Large intestine (tissue), 3 donors: ENCODE data around the gene PCDHGC3. TPM values are rescaled to one million over a fixed set of nuclear protein-coding genes. Genes with fewer than 3 reads are reported as not detected.

Experiments used
- DNase-seq, 2 donors: peaks; one replicate each; pipeline versions ENCODE4 v3.0.0 to v3.0.0-alpha.2; 2013
- H3K27ac ChIP-seq: one replicate; pipeline ENCODE4 v1.5.1; 2013; ENCODE audit warnings: low read length
- H3K27me3 ChIP-seq: 2 replicates; pipeline ENCODE4 v1.6.1; 2013; ENCODE audit warnings: low read length; ENCODE audit not compliant: control insufficient read depth, insufficient read depth
- H3K36me3 ChIP-seq: 2 replicates; pipeline ENCODE4 v1.6.1; 2013; ENCODE audit warnings: low read length; ENCODE audit not compliant: control insufficient read depth, insufficient read depth
- H3K4me1 ChIP-seq: one replicate; pipeline ENCODE4 v1.6.1; 2013; ENCODE audit warnings: low read length; ENCODE audit not compliant: control insufficient read depth, insufficient read depth
- H3K4me3 ChIP-seq: one replicate; pipeline ENCODE4 v1.5.1; 2013; ENCODE audit warnings: low read length
- H3K9me3 ChIP-seq: one replicate; pipeline ENCODE4 v1.6.1; 2013; ENCODE audit warnings: mild to moderate bottlenecking, low read depth, low read length, moderate library complexity; ENCODE audit not compliant: control insufficient read depth
- WGBS: methylation state at CpG from one replicate; pipeline ENCODE4 v1.1.5; 2013; ENCODE audit warnings: low lambda C conversion rate; ENCODE audit not compliant: insufficient coverage; 5-methylcytosine and 5-hydroxymethylcytosine counted together
- polyA plus RNA-seq: library from polyadenylated mRNA; unstranded; fragments of 120-200 nt; gene quantifications from one replicate; pipeline ENCODE4 v1.2.1, GENCODE V29; 2013

Gene PCDHGC3
- polyA plus RNA-seq, 1 donor = 30.4 TPM

DNA sequence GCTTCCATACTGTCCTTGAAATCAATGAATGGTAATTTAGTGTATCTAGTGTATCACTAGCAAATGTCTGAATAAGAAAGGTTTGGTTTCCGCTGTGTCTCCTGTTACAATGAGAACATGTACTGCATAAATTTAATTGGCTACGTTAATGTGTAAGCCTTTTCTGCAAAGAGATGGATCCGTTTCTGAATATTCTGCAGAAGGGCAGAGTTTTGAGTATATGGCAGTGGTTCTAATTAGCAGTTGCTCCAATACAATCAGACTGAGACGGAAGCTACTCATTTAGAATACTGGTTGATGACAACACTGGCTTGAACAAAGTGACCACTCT is 8.5 kb downstream of the PCDHGC3 start:
- Histone ChIP-seq H3K4me1 (no peaks in the 10 kb centered on the region), H3K36me3 (peaks cover 14% of the 10 kb centered on the region), H3K9me3 (no peaks in the 10 kb centered on the region), H3K27me3 (peaks cover 55% of the 10 kb centered on the region), H3K4me3 (no peak overlapping the region), H3K27ac (no peak overlapping the region)
- DNase-seq = no peak
- no CpG with 5 or more reads among the region's 4 CpGs for WGBS

DNA sequence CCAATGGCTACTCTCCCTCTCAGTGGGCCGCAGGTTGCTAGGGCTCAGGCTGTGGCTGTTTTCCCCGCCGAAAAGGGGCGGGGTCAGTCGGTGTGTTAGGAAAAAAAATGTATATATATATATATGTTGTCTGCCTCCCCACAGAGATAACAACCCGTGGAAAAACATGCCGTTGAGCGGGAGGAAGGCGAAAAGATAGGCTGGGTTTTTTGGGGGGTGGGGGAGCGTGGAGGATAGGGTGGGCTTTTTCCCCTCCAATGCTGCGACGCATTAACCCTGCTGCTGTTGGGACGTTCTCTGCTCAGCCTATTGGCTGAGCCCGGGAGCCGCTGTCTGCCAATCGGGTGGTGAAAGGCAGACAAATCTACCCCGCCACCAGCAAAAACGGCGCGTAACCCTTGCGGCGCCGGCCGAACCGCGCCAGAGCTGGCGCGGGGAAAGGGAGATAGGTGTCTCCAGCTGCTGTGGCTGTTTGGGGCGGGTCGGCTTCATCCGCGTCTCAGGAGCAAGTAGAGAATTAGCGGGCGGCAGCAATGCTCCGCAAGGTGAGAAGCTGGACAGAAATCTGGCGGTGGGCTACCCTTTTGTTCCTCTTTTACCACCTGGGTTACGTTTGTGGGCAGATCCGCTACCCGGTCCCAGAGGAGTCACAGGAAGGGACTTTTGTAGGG is 9.0 kb downstream of the PCDHGC3 start, which contains the start of gene PCDHGC4:
Gene PCDHGC4, plus strand, starts transcription at position 390 of the 671 bp plus-strand sequence. Its CDS starts 144 bp downstream, at position 534.
- DNase-seq = no peak
- Histone ChIP-seq H3K4me3 (peak within 1 kb of the TSS; percentile 7), H3K27ac (no peak within 1 kb of the TSS), H3K4me1 (no peaks in the 10 kb centered on the region), H3K27me3 (peaks cover 57% of the 10 kb centered on the region), H3K36me3 (peaks cover 14% of the 10 kb centered on the region), H3K9me3 (no peaks in the 10 kb centered on the region)
- no CpG with 5 or more reads among the region's 39 CpGs for WGBS

DNA sequence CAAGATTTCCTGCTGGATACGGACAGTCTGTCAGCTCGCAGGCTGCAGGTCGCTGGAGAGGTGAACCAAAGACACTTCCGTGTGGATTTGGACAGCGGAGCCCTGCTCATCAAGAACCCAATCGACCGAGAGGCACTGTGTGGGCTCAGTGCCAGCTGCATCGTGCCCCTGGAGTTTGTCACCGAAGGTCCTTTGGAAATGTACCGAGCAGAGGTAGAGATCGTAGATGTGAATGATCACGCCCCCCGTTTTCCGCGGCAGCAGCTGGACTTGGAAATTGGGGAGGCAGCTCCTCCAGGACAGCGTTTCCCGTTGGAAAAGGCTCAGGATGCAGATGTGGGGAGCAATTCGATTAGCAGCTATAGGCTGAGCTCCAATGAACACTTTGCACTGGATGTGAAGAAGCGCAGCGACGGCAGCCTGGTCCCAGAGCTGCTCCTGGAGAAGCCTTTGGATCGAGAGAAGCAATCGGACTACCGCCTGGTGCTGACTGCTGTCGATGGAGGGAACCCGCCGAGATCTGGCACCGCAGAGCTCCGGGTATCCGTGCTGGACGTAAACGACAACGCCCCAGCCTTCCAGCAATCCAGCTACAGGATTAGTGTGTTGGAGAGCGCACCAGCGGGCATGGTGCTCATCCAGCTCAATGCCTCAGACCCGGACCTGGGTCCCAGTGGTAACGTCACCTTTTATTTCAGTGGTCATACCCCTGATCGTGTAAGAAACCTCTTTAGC is 9.7 kb downstream of the PCDHGC3 start:
- 0% methylated on average over 1 of the region's 38 CpGs for WGBS
- DNase-seq = no peak
- Histone ChIP-seq H3K27ac (no peak overlapping the region), H3K36me3 (peaks cover 14% of the 10 kb centered on the region), H3K9me3 (no peaks in the 10 kb centered on the region), H3K27me3 (peaks cover 64% of the 10 kb centered on the region), H3K4me1 (no peaks in the 10 kb centered on the region), H3K4me3 (peak overlapping the region; percentile 7)

DNA sequence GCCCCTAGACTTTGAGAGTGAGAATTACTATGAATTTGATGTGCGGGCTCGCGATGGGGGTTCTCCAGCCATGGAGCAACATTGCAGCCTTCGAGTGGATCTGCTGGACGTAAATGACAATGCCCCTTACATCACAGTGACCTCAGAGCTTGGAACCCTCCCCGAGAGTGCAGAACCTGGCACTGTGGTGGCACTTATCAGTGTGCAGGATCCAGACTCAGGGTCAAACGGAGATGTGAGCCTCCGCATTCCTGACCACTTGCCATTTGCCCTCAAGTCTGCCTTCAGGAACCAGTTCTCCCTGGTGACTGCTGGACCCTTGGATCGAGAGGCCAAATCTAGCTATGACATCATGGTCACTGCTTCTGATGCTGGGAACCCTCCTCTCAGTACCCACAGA is 10.3 kb downstream of the PCDHGC3 start:
- Histone ChIP-seq H3K27me3 (peaks cover 70% of the 10 kb centered on the region), H3K4me1 (no peaks in the 10 kb centered on the region), H3K4me3 (no peak overlapping the region), H3K9me3 (no peaks in the 10 kb centered on the region), H3K36me3 (peaks cover 14% of the 10 kb centered on the region), H3K27ac (no peak overlapping the region)
- WGBS = no CpG with 5 or more reads among the region's 9 CpGs
- DNase-seq = no peak

DNA sequence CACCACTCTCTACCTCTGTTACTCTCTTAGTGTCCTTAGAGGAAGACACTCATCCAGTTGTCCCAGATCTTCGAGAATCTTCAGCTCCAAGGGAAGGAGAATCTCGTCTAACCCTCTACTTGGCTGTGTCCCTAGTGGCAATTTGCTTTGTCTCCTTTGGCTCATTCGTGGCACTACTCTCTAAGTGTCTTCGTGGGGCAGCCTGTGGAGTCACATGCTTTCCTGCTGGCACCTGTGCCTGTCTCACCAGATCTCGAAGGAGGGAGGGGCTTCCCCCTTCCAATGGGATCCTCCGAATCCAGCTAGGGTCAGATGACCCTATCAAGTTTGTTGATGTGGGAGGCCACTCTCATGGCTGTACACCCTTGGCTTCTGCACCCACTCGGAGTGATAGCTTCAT is 11.4 kb downstream of the PCDHGC3 start:
- Histone ChIP-seq H3K9me3 (peaks cover 8% of the 10 kb centered on the region), H3K36me3 (peaks cover 17% of the 10 kb centered on the region), H3K27me3 (peaks cover 81% of the 10 kb centered on the region), H3K27ac (no peak overlapping the region), H3K4me3 (no peak overlapping the region), H3K4me1 (no peaks in the 10 kb centered on the region)
- no peak for DNase-seq
- 100% methylated on average over 1 of the region's 7 CpGs for WGBS

DNA sequence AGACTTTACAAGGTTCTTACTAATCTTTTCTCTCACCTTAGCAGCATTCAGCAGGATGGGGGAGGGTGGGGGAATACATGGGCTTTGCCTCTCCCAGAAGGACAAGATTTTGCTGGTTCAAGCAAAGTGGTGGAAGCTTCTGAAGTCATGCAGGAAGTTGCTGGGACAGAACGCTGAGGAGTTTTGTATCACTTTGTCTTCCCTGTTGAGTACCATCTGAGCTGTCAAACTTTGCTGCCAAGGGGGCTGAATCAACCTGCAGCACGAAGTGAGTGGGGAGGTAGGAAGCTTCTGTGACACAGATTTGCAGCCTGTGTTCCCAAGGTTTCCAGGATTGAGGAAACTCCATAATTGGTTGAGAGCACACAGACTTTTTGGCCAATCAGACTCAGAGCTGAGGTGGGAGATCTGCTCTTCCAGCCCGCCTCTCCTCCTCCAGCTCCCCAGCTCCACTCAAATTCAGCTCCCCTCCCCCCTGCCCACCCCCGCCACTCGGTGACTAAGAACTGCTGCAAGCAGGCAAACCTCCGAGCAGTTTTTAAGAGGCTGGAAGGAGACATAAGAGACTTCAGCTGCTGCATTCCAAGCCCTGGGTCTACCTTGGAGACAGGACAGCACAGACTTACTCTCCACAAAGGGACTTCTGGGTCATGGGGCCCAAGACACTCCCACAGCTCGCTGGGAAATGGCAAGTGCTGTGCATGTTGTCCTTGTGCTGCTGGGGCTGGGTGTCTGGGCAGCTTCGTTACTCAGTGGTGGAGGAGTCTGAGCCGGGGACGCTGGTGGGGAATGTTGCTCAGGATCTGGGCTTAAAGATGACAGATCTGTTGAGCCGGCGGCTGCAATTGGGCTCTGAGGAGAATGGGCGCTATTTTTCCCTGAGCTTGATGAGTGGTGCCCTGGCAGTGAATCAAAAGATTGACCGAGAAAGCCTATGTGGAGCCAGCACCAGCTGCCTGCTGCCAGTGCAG is 13.1 kb downstream of the PCDHGC3 start, which contains the start of gene PCDHGC5:
Gene PCDHGC5, plus strand, starts transcription at position 491 of the 971 bp plus-strand sequence. Its CDS starts 160 bp downstream, at position 651.
- Histone ChIP-seq H3K27me3 (peaks cover 90% of the 10 kb centered on the region), H3K27ac (no peak within 1 kb of the TSS), H3K4me3 (no peak within 1 kb of the TSS), H3K9me3 (peaks cover 13% of the 10 kb centered on the region), H3K4me1 (no peaks in the 10 kb centered on the region), H3K36me3 (peaks cover 17% of the 10 kb centered on the region)
- WGBS = no CpG with 5 or more reads among the region's 14 CpGs
- DNase-seq = no peak

DNA sequence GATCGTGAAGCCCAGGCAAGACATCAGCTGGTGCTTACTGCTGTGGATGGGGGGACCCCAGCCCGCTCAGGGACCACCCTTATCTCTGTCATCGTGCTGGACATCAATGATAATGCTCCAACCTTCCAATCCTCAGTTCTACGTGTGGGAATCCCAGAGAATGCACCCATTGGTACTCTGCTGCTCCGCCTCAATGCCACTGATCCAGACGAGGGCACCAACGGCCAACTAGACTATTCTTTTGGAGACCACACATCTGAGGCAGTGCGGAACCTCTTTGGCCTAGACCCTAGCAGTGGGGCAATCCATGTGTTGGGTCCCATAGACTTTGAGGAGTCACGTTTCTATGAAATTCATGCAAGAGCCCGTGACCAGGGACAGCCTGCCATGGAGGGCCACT is 14.1 kb downstream of the PCDHGC3 start:
- Histone ChIP-seq H3K4me1 (peaks cover 2% of the 10 kb centered on the region), H3K4me3 (no peak overlapping the region), H3K27ac (no peak overlapping the region), H3K36me3 (peaks cover 17% of the 10 kb centered on the region), H3K9me3 (peaks cover 13% of the 10 kb centered on the region), H3K27me3 (peaks cover 90% of the 10 kb centered on the region)
- DNase-seq = no peak
- WGBS = no CpG with 5 or more reads among the region's 10 CpGs

DNA sequence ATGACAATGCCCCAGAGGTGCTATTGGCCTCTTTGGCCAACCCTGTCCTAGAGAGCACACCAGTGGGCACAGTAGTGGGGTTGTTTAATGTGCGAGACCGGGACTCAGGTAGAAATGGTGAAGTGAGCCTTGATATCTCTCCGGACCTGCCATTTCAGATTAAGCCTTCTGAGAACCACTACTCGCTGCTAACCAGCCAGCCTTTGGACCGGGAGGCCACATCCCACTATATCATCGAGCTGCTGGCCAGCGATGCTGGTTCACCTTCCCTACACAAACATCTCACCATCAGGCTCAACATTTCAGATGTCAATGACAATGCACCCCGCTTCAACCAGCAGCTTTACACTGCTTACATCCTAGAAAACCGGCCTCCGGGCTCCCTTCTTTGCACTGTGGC is 14.5 kb downstream of the PCDHGC3 start:
- Histone ChIP-seq H3K4me1 (peaks cover 3% of the 10 kb centered on the region), H3K27me3 (peaks cover 90% of the 10 kb centered on the region)

DNA sequence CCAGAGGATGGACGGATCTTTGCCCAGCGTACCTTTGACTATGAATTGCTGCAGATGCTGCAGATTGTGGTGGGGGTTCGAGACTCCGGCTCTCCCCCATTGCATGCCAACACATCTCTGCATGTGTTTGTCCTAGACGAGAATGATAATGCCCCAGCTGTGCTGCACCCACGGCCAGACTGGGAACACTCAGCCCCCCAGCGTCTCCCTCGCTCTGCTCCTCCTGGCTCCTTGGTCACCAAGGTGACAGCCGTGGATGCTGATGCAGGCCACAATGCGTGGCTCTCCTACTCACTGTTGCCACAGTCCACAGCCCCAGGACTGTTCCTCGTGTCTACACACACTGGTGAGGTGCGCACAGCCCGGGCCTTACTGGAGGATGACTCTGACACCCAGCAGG is 15.0 kb downstream of the PCDHGC3 start:
- H3K9me3 ChIP-seq = peaks cover 13% of the 10 kb centered on the region
- peaks cover 88% of the 10 kb centered on the region for H3K27me3 ChIP-seq
- no CpG with 5 or more reads among the region's 13 CpGs for WGBS
- peaks cover 17% of the 10 kb centered on the region for H3K36me3 ChIP-seq
- H3K4me3 ChIP-seq = no peak overlapping the region
- peaks cover 3% of the 10 kb centered on the region for H3K4me1 ChIP-seq
- H3K27ac ChIP-seq = no peak overlapping the region
- DNase-seq = no peak

More for the DNA sequence above, 14.5 kb downstream of the PCDHGC3 start:
- WGBS = no CpG with 5 or more reads among the region's 10 CpGs
- no peak overlapping the region for H3K27ac ChIP-seq
- peaks cover 13% of the 10 kb centered on the region for H3K9me3 ChIP-seq
- no peak overlapping the region for H3K4me3 ChIP-seq
- peaks cover 17% of the 10 kb centered on the region for H3K36me3 ChIP-seq
- no peak for DNase-seq
